ENCODE measurements around the gene TKT. TPM values are rescaled to one million over a fixed set of nuclear protein-coding genes. Genes with fewer than 3 reads are reported as not detected.
A peak's percentile ranks its signal among the peaks of the same experiment; 100 is the strongest.

TKT gene
- total RNA-seq, 1 donor from 2014 or later: 187 TPM

- DNase-seq (ENCODE audit: low read depth): peak; percentile 95
These were observed 14.5 kb downstream of the TKT start for GRCh38 chr3:53240989-53241972.

DNA sequence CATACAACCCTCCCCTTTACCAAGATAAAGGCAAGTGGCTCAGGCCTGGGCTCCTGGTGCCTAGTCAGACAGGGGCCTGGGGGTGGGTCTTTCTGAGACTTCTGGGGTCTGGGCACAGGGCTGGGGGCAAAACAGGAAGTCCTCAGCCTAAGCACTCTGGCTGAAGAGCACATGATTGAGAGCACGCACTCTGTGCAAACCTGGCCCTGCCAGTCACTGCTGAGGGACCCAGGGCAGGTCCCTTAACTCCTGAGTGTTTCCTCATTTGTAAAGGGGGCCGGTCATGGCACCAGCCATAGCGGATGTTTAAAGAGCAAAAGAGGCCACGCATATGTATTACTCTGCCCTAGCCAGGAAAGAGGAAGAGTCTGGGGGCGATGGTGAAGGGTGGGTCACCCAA, 16.0 kb downstream of the TKT start:
- DNase-seq (ENCODE audit: low read depth): no peak

GRCh38 chr3:53238886-53239285, 16.9 kb downstream of the TKT start:
- DNase-seq (ENCODE audit: low read depth): no peak

- peak; percentile 72 for DNase-seq (ENCODE audit: low read depth)
These were observed 17.6 kb downstream of the TKT start for GRCh38 chr3:53238051-53238850.

- peak; percentile 82 for DNase-seq (ENCODE audit: low read depth)
These were observed 19.5 kb downstream of the TKT start for GRCh38 chr3:53236112-53236841.

DNA sequence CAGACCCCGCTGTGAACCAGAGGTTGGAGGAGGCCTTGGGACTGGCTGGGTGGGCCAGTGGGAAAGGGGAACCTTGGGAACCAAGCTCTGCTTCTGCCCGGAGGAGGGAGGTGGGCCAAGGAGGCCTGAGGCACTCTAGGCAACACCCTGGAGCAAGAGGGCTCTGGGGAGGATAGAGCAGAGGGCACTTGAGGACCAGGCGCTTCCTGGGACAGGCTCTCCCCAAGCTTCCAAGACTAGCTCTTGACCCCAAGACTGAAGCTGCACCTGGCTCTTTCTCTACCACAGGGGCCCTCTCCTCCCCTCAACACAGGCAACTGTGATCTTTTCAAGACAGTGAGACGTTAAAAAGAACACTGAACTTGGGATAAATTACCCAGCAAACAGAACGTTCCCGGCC, 20.3 kb downstream of the TKT start:
- DNase-seq (ENCODE audit: low read depth): no peak

DNA sequence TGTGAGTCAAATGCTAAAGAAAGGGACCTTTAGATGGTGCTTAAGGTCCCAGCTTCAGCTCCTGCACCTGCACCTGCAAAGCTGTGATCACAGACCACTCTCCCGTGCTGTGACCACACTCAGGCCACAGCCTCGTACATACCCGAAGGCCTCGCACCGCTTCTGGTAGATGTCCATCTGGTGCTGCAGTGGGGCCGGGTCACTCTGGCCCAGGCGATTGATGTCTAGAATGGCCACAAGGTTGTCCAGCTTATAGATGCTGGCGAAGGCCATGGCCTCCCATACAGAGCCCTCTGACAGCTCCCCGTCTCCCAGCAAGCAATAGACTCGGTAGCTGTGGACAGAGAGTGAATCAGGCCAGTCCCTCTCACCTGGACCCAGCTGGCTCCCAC, 21.0 kb downstream of the TKT start:
- no peak for DNase-seq (ENCODE audit: low read depth)

DNA sequence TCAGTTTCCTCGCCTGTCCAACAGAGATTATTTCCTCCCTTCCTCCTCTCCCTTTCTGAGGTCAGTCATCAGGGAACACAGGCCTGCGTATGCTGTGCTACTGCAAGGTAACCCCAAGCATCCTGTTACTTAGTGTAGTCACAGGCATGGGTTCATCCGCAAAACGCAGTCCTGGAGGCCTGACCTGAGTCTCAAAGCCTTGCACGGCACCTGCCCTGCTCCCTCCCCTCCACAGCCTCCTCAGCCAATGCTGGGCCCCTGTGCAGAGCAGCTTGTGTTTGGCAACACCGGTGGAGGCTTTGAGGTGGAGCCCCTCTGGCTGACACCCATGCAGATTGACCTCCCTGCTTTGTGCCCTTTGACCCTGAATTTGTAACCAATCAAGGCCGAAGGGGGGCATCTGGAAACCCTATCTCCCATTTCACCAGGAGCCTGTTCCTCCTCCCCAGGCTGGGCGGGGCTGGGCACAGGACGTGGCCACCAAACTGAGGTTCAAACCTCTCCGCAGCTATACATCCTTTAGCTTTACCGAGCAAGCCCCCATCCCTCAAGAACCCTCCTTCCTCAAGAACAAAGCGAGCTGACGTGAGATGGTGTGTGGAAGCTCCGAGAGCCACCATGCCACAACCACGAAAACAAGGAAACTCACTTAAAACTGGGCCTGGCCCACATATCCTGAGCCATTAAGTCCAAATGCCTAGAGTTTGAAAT, 21.5 kb downstream of the TKT start:
- no peak for DNase-seq (ENCODE audit: low read depth)

- DNase-seq (ENCODE audit: low read depth): no peak
These were observed 23.0 kb downstream of the TKT start for GRCh38 chr3:53232641-53233377.

- no peak for DNase-seq (ENCODE audit: low read depth)
These were observed 24.0 kb downstream of the TKT start for GRCh38 chr3:53231532-53232511.

DNA sequence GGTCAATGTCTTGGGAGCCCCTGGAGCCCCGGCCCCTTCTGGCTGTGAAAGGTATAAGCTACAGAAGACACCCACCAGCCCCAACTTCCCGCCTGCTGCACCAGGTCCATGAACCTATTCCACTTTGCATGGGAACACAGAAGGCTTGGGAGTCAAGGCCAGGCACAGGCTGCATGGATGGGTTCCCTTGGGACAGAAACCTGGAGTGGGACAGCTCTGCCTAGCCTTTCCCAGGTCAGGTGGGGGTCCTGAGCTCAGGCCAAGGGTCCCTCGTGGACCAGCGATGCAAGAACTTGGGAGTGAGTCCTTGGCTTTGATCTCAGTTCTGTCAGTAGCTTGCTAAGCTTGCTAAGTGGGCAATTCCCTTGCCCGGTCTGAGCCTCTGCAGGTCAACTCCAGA, 25.0 kb downstream of the TKT start:
- no peak for DNase-seq (ENCODE audit: low read depth)

- no peak for DNase-seq (ENCODE audit: low read depth)
These were observed 25.7 kb downstream of the TKT start for GRCh38 chr3:53230041-53230621.

- no peak for DNase-seq (ENCODE audit: low read depth)
These were observed 26.2 kb downstream of the TKT start for GRCh38 chr3:53229606-53230005.

DNA sequence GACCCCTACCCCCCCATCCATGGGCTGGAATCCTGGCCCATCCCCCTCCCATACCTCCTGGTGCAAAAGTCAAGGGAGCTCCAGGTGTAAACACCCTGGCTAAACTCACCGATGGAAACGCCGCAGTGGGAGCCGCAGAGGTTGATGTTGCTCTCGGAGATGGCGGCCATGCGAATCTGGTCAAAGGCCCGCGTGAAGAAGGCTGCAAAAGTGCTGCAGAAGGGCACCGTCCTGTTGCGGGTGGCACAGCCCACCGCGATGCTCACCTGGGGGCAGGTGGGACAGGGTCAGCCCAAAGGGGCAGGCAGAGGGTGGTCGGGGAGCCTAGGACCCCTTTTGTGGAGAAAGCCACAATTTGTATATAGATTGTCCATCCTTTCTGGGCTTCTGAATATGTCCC, 26.7 kb downstream of the TKT start:
- DNase-seq (ENCODE audit: low read depth): no peak

DNA sequence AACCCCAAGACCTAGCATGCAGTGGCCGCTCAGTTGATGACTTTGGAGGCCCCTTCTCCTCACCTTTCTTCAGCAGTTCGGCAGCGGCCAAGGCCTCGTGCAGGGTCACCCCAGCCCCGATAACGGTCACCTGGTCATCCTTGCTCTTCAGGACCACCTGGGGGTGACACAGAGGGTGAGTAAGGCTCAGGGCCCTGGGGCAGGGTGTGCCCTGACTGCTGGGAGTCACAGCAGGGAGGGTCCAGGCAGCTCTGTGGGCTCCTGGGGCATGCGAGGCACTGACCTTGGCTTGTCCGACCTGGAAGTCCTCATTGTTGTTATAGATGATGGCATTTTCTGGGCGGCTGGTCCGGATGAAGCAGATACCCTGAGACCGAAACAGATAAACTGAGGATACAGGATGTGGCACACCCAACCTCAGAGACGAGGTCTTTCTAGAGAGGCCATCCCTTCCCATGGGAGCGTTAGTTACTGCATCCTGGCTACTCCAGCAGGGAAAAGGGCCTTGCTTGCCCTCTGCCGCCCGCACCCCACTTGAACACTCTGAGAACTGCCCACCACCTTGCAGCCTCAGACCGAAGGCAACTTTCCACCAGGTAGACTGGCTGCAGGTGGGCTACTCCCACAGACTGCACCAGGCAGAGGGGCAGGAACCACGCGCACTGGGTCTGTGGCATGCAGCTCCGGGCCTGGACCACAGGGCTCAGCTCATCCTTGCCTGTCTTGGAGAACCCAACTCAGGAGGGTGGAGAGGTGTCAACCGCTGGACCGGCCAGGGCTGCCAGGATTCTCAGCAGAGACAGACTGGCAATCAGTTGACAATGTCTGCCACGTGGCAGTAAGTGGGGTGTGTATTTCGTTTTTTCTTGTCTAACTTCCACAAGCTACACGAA, 27.6 kb downstream of the TKT start:
- no peak for DNase-seq (ENCODE audit: low read depth)

DNA sequence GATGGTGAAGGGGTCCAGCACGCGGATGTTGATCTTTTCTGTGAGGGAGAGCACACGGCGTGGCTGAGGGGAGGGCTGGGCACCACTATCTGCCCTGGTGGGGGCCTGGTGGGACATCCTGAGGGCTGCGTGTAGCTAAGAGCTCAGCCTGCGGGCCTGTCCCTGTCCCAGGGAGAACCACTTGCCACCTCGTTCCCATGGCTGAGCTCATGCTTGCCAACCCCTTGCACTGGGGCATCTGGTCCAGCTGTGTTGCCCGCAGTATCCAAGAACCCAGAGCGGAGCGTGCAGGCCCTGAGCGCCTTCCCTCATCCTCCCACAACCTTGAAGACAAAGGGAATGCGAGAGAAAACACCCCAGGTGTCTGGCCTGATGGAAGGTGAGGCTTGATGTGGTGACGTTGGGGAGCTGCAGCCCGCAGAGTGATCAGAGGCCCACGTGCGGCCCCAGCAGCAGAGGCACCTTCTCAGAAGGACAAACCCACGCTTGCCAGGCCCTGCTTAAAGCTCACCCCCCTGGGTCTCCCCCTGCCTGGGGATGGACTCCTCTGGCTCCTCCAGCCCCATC, 28.9 kb downstream of the TKT start:
- DNase-seq (ENCODE audit: low read depth): no peak

DNA sequence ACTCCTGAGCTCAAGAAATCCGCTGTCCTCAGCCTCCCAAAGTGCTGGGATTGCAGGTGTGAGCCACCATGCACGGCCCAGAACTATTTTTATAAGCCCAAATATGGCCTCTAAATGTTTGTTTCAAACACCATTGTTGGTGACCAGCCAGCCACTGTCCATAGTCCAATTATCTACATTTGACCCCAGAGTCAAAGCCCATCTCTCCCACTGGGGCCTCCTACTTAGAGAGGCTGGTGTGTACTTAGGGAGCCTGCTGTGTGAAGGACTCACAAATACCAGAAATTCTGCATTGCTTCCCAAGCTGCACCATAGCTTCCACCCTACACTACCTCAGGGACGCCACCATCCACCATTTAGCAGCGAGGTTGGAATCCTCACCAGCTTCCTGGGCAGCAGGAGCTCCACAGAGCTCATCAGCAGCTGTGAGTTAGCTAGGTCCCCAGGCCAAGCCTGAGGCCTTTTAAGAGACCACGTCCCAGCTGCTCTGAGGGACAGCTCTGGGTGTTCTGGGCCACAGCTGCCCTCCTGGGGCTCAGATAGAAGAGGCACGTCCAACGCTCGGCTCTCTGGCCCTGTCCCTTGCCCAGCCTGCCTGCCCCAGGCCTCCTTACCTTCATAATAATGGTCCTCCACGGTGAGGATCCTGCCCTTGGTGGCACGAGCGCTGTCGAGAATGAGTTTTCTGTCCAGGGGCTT, 29.5 kb downstream of the TKT start:
- DNase-seq (ENCODE audit: low read depth): peak; percentile 93

Data from myocyte (in vitro differentiated cells).